OCI-LY1 (cell line): ENCODE data around the gene ZSWIM1.

ENCODE experiments used
- H2AFZ ChIP-seq: fragments of 200-600 bp; sonication (generic), shearing (Covaris generic); 2 replicates; pipeline ENCODE4 v1.6.0; 2014; ENCODE audit warnings: antibody characterized with exemption, mild to moderate bottlenecking, low read length
- H3F3A ChIP-seq: fragments of 200-600 bp; sonication (generic), shearing (Covaris generic); 2 replicates; pipeline ENCODE4 v1.6.0; 2014; ENCODE audit warnings: mild to moderate bottlenecking, antibody characterized with exemption, low read length, moderate library complexity; ENCODE audit not compliant: insufficient read depth
- H3K27ac ChIP-seq: fragments of 200-600 bp; sonication (generic); 2 replicates; pipeline ENCODE4 v1.5.1; 2014; ENCODE audit warnings: low read length, mixed run types, mild to moderate bottlenecking, low read depth; ENCODE audit not compliant: poor library complexity, severe bottlenecking
- H3K27me3 ChIP-seq: fragments of 200-600 bp; sonication (generic); 2 replicates; pipeline ENCODE4 v1.6.0; 2014; ENCODE audit warnings: antibody characterized with exemption, mild to moderate bottlenecking, low read length, moderate library complexity; ENCODE audit not compliant: insufficient read depth
- H3K36me3 ChIP-seq: fragments of 200-600 bp; sonication (generic); 2 replicates; pipeline ENCODE4 v1.6.1; 2014; ENCODE audit warnings: mild to moderate bottlenecking, antibody characterized with exemption, low read length, moderate library complexity, mixed read lengths; ENCODE audit not compliant: insufficient read depth
- H3K4me1 ChIP-seq: fragments of 200-600 bp; sonication (generic); 2 replicates; pipeline ENCODE4 v1.5.1; 2014; ENCODE audit warnings: mild to moderate bottlenecking, low read length, moderate library complexity; ENCODE audit not compliant: insufficient read depth, severe bottlenecking
- H3K4me2 ChIP-seq: fragments of 200-600 bp; sonication (generic), shearing (Covaris generic); 2 replicates; pipeline ENCODE4 v1.6.1; 2014; ENCODE audit warnings: low read length
- H3K4me3 ChIP-seq: fragments of 200-600 bp; sonication (generic); 2 replicates; pipeline ENCODE4 v1.5.1; 2014; ENCODE audit warnings: low read length, low read depth, mild to moderate bottlenecking, mixed read lengths; ENCODE audit not compliant: poor library complexity, severe bottlenecking
- H3K79me2 ChIP-seq: fragments of 200-600 bp; shearing (Covaris generic); 2 replicates; pipeline ENCODE4 v1.6.1; 2016; ENCODE audit warnings: mixed run types, low read length, mixed read lengths; ENCODE audit not compliant: insufficient read depth
- H3K9ac ChIP-seq: fragments of 200-600 bp; sonication (generic), shearing (Covaris generic); 2 replicates; pipeline ENCODE4 v1.6.1; 2014; ENCODE audit warnings: mild to moderate bottlenecking, low read length, mixed read lengths
- H3K9me2 ChIP-seq: fragments of 200-600 bp; sonication (generic), shearing (Covaris generic); 2 replicates; pipeline ENCODE4 v1.6.1; 2014; ENCODE audit warnings: low read depth, mild to moderate bottlenecking, low read length, mixed read lengths
- H3K9me3 ChIP-seq: fragments of 200-600 bp; shearing (Covaris generic); 2 replicates; pipeline ENCODE4 v1.6.1; 2014; ENCODE audit warnings: low read length, mixed read lengths
- H4K20me1 ChIP-seq: fragments of 200-600 bp; sonication (generic), shearing (Covaris generic); 2 replicates; pipeline ENCODE4 v1.6.0; 2016; ENCODE audit warnings: mild to moderate bottlenecking, low read length; ENCODE audit not compliant: insufficient read depth
- CTCF ChIP-seq: fragments of 200-600 bp; sonication (generic), shearing (Covaris generic); IDR thresholded peaks from 2 replicates; pipeline ENCODE4 v1.5.1; 2017; ENCODE audit warnings: mild to moderate bottlenecking, antibody characterized with exemption, low read length, moderate library complexity, mixed read lengths
- EZH2 ChIP-seq: fragments of 200-600 bp; sonication (generic), shearing (Covaris generic); IDR thresholded peaks from 2 replicates; pipeline ENCODE4 v1.8.0; 2017; ENCODE audit warnings: borderline replicate concordance, mixed run types, mild to moderate bottlenecking, antibody characterized with exemption, low read length, moderate library complexity, mixed read lengths

Gene ZSWIM1

GRCh38 chr20:45908084-45908483, 27.1 kb downstream of the ZSWIM1 start:
- Histone ChIP-seq H3K27ac (no peak overlapping the region), H3K9me2 (no peaks in the 10 kb centered on the region), H4K20me1 (no peaks in the 10 kb centered on the region), H2AFZ (no peak overlapping the region), H3K4me3 (no peak overlapping the region), H3K4me1 (peaks cover 34% of the 10 kb centered on the region), H3K9me3 (no peaks in the 10 kb centered on the region), H3K79me2 (no peaks in the 10 kb centered on the region), H3K9ac (no peak overlapping the region), H3K27me3 (no peaks in the 10 kb centered on the region), H3K36me3 (no peaks in the 10 kb centered on the region), H3F3A (no peaks in the 10 kb centered on the region), H3K4me2 (no peak overlapping the region)
- no peak for TF ChIP-seq EZH2
- TF ChIP-seq CTCF, result no peak

GRCh38 chr20:45909336-45909808, 28.3 kb downstream of the ZSWIM1 start:
- Histone ChIP-seq H3K9me3 (no peaks in the 10 kb centered on the region), H3K79me2 (no peaks in the 10 kb centered on the region), H3K27me3 (no peaks in the 10 kb centered on the region), H3K9me2 (no peaks in the 10 kb centered on the region), H3K27ac (no peak overlapping the region), H4K20me1 (no peaks in the 10 kb centered on the region), H3K4me3 (no peak overlapping the region), H3K36me3 (no peaks in the 10 kb centered on the region), H3K4me1 (peaks cover 34% of the 10 kb centered on the region), H3F3A (no peaks in the 10 kb centered on the region), H3K4me2 (peak overlapping the region; percentile 72; the same call in 1 of the 2 replicates), H3K9ac (no peak overlapping the region), H2AFZ (no peak overlapping the region)
- TF ChIP-seq EZH2, result no peak
- no peak for TF ChIP-seq CTCF

- Histone ChIP-seq H3K9ac (peak overlapping the region; percentile 29; the same call in 1 of the 2 replicates), H3K4me2 (peak overlapping the region; percentile 72), H3K27ac (peak overlapping the region; percentile 10)
Measured at GRCh38 chr20:45909817-45910669, 29.0 kb downstream of the ZSWIM1 start.

More at GRCh38 chr20:45909817-45910669, 29.0 kb downstream of the ZSWIM1 start:
- peak overlapping the region; percentile 60 for H3K4me3 ChIP-seq
- no peaks in the 10 kb centered on the region for H3K27me3 ChIP-seq
- no peaks in the 10 kb centered on the region for H4K20me1 ChIP-seq
- H3K36me3 ChIP-seq, result no peaks in the 10 kb centered on the region
- H3F3A ChIP-seq, result no peaks in the 10 kb centered on the region
- H2AFZ ChIP-seq, result no peak overlapping the region
- no peaks in the 10 kb centered on the region for H3K9me2 ChIP-seq
- H3K4me1 ChIP-seq, result peaks cover 28% of the 10 kb centered on the region
- H3K79me2 ChIP-seq, result no peaks in the 10 kb centered on the region
- H3K9me3 ChIP-seq, result no peaks in the 10 kb centered on the region
- TF ChIP-seq CTCF (no peak), EZH2 (no peak)
